GM21526 (cell line): ENCODE data around the gene SLC66A2.

Experiments used
- ATAC-seq: cut with Tn5 transposase; IDR thresholded peaks from one replicate; pipeline ENCODE4 v1.9.1; 2021; ENCODE audit warnings: moderate library complexity; ENCODE audit not compliant: unreplicated experiment, low FRiP score

Gene SLC66A2

GRCh38 chr18:79904357-79905147 lies 46.9 kb downstream of the SLC66A2 start:
- ATAC-seq: no peak

- no peak for ATAC-seq
Observed at GRCh38 chr18:79903787-79904356, 47.6 kb downstream of the SLC66A2 start.

GRCh38 chr18:79903071-79903635 lies 48.3 kb downstream of the SLC66A2 start:
- no peak for ATAC-seq

- ATAC-seq: no peak
Observed at GRCh38 chr18:79902640-79903039, 48.8 kb downstream of the SLC66A2 start.

DNA sequence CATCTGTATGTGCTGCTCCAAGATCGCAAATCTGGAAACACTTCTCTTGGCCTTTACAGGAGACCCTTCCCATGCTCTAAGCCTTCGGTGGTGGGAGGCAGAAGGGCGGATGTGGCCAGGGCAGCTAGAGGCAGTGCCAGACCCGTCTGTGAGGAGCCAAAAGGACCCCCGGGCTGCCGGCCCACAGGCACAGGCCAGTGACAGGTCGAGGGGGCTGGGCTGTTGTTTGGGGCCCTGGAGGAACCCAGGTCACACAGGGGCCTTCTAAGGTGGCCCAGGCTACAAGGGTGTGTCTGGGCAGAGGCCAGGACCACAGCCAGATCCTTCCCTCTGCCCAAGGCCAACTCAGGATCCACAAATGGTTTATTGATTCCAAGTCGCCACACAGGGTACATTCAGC lies 49.4 kb downstream of the SLC66A2 start:
- ATAC-seq: no peak

DNA sequence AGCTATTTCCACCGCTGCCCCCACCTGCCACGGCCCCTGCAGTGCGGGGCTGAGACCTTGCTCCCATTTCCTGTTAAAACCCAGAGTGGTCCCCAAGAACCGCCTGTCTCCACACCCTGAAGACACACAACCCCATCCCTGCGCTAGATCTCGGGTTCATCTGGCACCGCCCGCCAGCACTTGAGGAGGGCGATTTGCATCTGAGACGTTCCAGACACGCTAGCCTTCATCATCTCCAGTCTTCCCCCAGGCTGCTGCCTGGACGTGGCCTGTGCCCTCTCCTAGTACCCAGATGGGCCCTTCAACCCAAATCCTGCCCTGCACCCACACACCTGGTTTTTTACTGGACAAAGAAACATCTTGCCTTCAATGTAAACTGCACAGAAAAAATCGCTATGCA lies 49.8 kb downstream of the SLC66A2 start:
- ATAC-seq: no peak

- ATAC-seq: no peak
Observed at GRCh38 chr18:79900610-79901570, 50.6 kb downstream of the SLC66A2 start.

DNA sequence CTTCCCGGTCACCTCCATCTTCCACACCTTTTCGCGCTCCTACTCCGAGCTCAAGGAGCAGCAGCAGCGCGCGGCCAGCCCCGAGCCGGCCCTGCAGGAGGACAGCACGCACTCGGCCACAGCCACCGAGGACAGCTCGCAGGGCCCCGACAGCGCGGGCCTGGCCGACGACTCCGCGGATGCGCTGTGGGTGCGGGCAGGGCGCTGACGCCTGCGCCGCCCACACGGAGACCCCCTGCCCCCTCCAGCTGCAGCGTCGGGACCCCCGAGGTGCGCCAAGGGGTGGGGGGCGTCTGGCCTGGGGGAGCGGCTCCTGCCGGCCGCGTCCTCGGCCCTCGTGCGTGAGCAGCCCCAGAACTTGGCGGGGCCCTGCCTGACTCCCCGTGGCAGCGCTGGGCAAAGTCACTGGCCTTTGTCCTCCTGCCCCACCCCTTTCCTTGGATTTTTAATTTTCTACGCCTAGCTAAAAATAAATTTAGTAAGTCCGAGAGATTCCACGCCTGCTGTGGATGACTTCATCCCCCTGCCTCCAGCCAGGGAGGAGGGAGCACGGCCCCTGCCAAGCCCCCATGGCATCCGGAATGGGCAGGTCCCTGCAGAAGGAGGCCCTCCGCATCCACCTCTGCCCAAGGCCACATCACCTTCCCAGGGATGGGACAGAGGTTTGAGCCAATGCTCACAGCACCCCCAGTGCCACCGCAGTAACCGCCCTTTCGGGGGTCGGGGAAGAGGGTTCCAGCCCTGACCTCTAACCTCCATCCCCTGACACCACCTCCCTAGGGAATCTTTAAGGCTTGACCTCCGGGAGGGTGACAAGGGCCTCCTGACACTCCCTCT lies 51.6 kb downstream of the SLC66A2 start:
- ATAC-seq: no peak

DNA sequence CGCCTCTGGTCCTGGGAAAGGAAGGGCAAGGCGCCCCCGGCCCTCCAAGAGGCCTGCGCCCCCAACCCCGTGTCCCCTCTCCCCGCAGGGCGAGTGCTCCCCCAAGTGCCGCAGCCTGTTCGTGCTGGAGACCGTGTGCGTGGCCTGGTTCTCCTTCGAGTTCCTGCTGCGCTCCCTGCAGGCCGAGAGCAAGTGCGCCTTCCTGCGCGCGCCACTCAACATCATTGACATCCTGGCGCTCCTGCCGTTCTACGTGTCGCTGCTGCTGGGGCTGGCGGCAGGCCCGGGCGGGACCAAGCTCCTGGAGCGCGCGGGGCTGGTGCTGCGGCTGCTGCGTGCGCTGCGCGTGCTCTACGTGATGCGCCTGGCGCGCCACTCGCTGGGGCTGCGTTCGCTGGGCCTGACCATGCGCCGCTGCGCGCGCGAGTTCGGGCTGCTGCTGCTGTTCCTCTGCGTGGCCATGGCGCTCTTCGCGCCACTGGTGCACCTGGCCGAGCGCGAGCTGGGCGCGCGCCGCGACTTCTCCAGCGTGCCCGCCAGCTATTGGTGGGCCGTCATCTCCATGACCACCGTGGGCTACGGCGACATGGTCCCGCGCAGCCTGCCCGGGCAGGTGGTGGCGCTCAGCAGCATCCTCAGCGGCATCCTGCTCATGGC lies 52.4 kb downstream of the SLC66A2 start:
- no peak for ATAC-seq

GRCh38 chr18:79897940-79898625 lies 53.4 kb downstream of the SLC66A2 start:
- no peak for ATAC-seq

- ATAC-seq: no peak
Observed at GRCh38 chr18:79896738-79897137, 54.7 kb downstream of the SLC66A2 start.

GRCh38 chr18:79890674-79891073 lies 60.8 kb downstream of the SLC66A2 start:
- no peak for ATAC-seq

DNA sequence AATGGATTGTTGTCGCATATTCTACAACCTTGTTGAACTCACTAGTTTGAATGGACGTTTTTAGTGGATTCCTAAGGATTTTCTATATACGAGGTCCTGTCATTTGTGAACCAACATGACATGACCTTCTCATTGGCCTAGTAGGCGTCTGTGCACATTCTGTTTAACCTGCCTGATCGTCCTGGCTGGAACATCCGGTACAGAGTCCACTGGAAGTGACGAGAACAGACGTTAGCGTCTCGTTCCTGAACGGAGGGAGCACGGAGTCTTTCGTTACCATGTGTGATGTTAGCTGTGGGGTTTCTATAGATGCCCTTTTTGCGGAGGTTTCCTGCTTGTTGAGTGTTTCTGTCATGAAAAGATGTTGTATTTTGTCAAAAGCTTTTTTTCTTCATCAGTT lies 61.9 kb downstream of the SLC66A2 start:
- no peak for ATAC-seq

- ATAC-seq: no peak
Observed at GRCh38 chr18:79888016-79888415, 63.4 kb downstream of the SLC66A2 start.

DNA sequence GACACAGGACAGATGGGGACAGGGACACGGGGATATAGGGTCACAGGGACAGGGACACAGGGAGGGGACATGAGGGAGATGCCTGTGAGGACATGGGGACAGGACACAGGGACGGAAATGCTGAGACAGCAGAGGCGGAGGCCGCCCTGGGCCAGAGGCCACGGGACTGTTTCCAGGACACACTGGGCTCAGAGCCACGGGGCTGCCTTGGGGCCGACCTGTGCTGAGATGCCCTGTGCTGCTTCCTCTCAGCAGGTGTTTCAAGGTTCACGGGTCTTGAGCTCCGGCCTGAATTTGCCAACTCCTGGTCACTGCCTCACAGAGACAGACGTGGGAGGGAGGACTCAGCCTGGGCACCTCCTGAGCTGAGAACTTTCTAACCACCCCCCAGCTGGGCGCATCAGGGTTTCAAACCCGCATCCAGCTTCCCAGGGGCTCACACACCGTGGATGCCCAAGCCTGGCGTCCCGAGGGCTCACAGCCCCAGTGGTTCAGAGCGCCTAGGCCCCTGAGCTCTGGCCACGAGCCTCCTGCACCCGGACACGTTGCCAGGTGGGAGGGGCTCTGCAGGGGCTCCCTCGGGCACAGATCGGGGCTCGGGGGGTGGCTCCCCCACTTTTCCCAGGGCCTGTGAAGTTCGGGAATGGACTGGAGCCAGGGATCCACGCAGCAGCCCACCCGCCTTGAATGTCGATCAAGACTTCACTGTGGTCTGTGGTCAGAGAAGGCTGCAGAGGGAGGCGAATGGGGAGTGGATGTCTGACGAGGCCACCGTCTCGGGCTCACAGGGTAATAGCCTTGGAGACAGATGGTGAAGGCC lies 64.1 kb downstream of the SLC66A2 start:
- ATAC-seq: no peak

- ATAC-seq: no peak
Observed at GRCh38 chr18:79884963-79885728, 66.3 kb downstream of the SLC66A2 start.

DNA sequence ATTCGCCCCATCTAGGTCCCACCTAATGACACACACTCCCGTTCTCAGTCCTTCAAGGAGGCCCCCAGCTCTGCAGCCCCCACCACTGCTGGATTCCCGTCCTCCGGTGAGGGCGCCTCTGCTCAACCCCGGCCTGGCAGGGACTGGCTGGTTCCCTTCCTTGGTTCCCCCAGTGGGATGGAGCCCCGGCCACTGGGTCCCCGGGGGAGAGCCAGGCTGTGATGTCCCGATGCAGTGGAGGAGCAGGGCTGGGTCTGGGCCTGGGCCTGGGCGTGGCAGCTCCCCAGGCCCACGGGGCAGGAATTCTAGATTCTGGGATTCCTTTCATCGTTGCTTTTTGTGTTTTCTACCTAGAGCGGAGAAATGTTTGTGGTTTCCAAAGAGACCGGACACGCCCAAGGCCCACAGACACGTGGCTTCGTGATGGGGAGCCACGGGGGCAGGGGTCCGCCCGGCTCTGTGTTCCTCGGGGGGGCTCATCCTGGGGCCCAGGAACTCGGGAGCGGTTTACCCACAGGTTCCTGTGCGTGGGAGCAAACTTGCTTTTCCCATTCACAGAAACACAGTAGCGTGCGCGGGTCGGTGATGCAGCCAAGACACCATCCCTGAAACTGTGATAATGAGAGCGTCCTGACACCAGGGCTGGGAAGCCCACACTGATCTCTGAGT lies 67.0 kb downstream of the SLC66A2 start:
- ATAC-seq: no peak
